ENCODE results near the gene YPEL1. TPM values are rescaled to one million over a fixed set of nuclear protein-coding genes. Genes with fewer than 3 reads are reported as not detected.
A peak's percentile ranks its signal among the peaks of the same experiment; 100 is the strongest.

YPEL1 gene
- total and polyA plus RNA-seq, 10 of the 15 experiments (the other 5 are each of a cell fraction or from before 2014, with no cell fraction given), result 0.13 to 5.0 (median 1.6) TPM

- H3K36me3 ChIP-seq (ENCODE audit: control insufficient read depth in 2 of 2, insufficient read depth in 2 of 2, low read length in 1 of 2), result peaks cover 11 to 16% of the 10 kb centered on the region in 2 experiments; a peak in 3 of 4 replicates
- ChIA-PET SMC1A (ENCODE audit: uncharacterized antibody, unreplicated experiment) (interaction anchor here (0.5 to 2.3 kb wide), 3 partner anchors 8 to 155 kb away, joined by 3 to 26 read pairs (median 4); no protein-coding TSS in a partner anchor), POLR2A (no interaction called here), RAD21 (ENCODE audit: unreplicated experiment) (interaction anchor here (0.9 to 1.1 kb wide), 3 partner anchors 8 to 58 kb away, joined by 3 to 7 read pairs (median 4); partner anchors contain the start of gene YPEL1), CTCF (interaction anchor here (1.0 to 2.0 kb wide), 4 partner anchors 10 to 94 kb away, joined by 3 to 8 read pairs (median 4); no protein-coding TSS in a partner anchor)
- H4K20me1 ChIP-seq (ENCODE audit: control insufficient read depth, insufficient read depth), result no peaks in the 10 kb centered on the region
- no peak for ATAC-seq
- no peak for FAIRE-seq
- intact Hi-C loops (cut with micrococcal nuclease; ENCODE audit: unreplicated experiment), result loop anchor here (10.0 kb wide), 1 partner anchor 163 kb away; no protein-coding TSS in a partner anchor
- 99% methylated on average over 4 of the region's 4 CpGs for WGBS (ENCODE audit: insufficient coverage, insufficient replicate concordance, low lambda C conversion rate, missing lambda C conversion rate)
- H3K9me3 ChIP-seq (replicated peaks; ENCODE audit: control insufficient read depth, insufficient read depth, low read length), result no peaks in the 10 kb centered on the region
- H3K4me3 ChIP-seq, result no peak overlapping the region
- no peak for DNase-seq (ENCODE audit: low read depth, low spot score)
- BruUV-seq (replicated peaks), result no TSS peak
- in situ Hi-C loops (cut with MboI), result no loop called here
- H3K27ac ChIP-seq (ENCODE audit: control insufficient read depth, insufficient read depth), result no peak overlapping the region
- no peak overlapping the region for H2AFZ ChIP-seq (ENCODE audit: control insufficient read depth, low read depth, low read length)
- TF ChIP-seq SRF (IDR thresholded peaks at IDR 0.05; ENCODE audit: low read depth in 2 of 2, low read length in 2 of 2) (no peak), CHD1 (IDR thresholded peaks at IDR 0.05; ENCODE audit: low read depth, low read length) (no peak), PKNOX1 (IDR thresholded peaks at IDR 0.05) (peak; percentile 54; the same call in 1 of the 2 replicates)
- peaks cover 15% of the 10 kb centered on the region for H3K4me1 ChIP-seq (ENCODE audit: control insufficient read depth, insufficient read depth, low read length)
- H3K27me3 ChIP-seq (replicated peaks in 1 of 2; ENCODE audit: control insufficient read depth in 2 of 2, insufficient read depth in 2 of 2, low read length in 1 of 2), result no peaks in the 10 kb centered on the region
- H3K4me2 ChIP-seq (ENCODE audit: control insufficient read depth, insufficient read depth), result no peak overlapping the region
- no peaks in the 10 kb centered on the region for H3K79me2 ChIP-seq (ENCODE audit: control insufficient read depth, insufficient read depth, low read length)
- no peak overlapping the region for H3K9ac ChIP-seq (ENCODE audit: control insufficient read depth, insufficient read depth, low read length)
Measured at GRCh38 chr22:21771631-21771976, 36.0 kb upstream of the YPEL1 start.

- no TSS peak for BruUV-seq (replicated peaks)
- Histone ChIP-seq H3K4me2 (ENCODE audit: control insufficient read depth, insufficient read depth) (no peak overlapping the region), H3K27ac (ENCODE audit: control insufficient read depth, insufficient read depth) (no peak overlapping the region), H3K79me2 (ENCODE audit: control insufficient read depth, insufficient read depth, low read length) (no peaks in the 10 kb centered on the region), H3K4me3 (no peak overlapping the region), H3K9ac (ENCODE audit: control insufficient read depth, insufficient read depth, low read length) (no peak overlapping the region), H3K4me1 (ENCODE audit: control insufficient read depth, insufficient read depth, low read length) (peaks cover 37% of the 10 kb centered on the region), H3K9me3 (replicated peaks; ENCODE audit: control insufficient read depth, insufficient read depth, low read length) (no peaks in the 10 kb centered on the region), H3K27me3 (replicated peaks in 1 of 2; ENCODE audit: control insufficient read depth in 2 of 2, insufficient read depth in 2 of 2, low read length in 1 of 2) (no peaks in the 10 kb centered on the region), H3K36me3 (ENCODE audit: control insufficient read depth in 2 of 2, insufficient read depth in 2 of 2, low read length in 1 of 2) (peaks cover 15 to 24% of the 10 kb centered on the region in 2 experiments), H2AFZ (ENCODE audit: control insufficient read depth, low read depth, low read length) (no peak overlapping the region), H4K20me1 (ENCODE audit: control insufficient read depth, insufficient read depth) (no peaks in the 10 kb centered on the region)
- no peak for ATAC-seq
- intact Hi-C loops (cut with micrococcal nuclease; ENCODE audit: unreplicated experiment) (no loop called here), in situ Hi-C loops (cut with MboI) (no loop called here)
- DNase-seq (ENCODE audit: low read depth, low spot score), result no peak
- 100% methylated on average over 1 of the region's 1 CpG for WGBS (ENCODE audit: insufficient coverage, insufficient replicate concordance, low lambda C conversion rate, missing lambda C conversion rate)
- SMC1A ChIA-PET (ENCODE audit: uncharacterized antibody, unreplicated experiment), result interaction anchor here (0.8 to 2.4 kb wide), 6 partner anchors 7 to 97 kb away, joined by 3 to 7 read pairs (median 5); no protein-coding TSS in a partner anchor
- FAIRE-seq, result no peak
- RAD21 ChIA-PET (ENCODE audit: unreplicated experiment), result interaction anchor here (0.9 to 1.3 kb wide), 2 partner anchors 90 to 98 kb away, joined by 3 read pairs; no protein-coding TSS in a partner anchor
- POLR2A ChIA-PET, result interaction anchor here (1.0 kb wide), 1 partner anchor 23 kb away, joined by 3 read pairs; no protein-coding TSS in a partner anchor
- CTCF ChIA-PET, result interaction anchor here (0.7 to 1.3 kb wide), 5 partner anchors 13 to 170 kb away, joined by 3 to 5 read pairs (median 5); no protein-coding TSS in a partner anchor
- TF ChIP-seq ASH2L (IDR thresholded peaks at IDR 0.05; ENCODE audit: borderline replicate concordance, low read depth), result no peak
- no peak for TF ChIP-seq BRCA1 (IDR thresholded peaks at IDR 0.05; ENCODE audit: low read depth, low read length)
- no peak for TF ChIP-seq MLLT1 (IDR thresholded peaks at IDR 0.05)
- no peak for TF ChIP-seq NFXL1 (IDR thresholded peaks at IDR 0.05; ENCODE audit: borderline replicate concordance)
- TF ChIP-seq JUNB (IDR thresholded peaks at IDR 0.05), result no peak
- no peak for TF ChIP-seq ZBED1 (IDR thresholded peaks at IDR 0.05; ENCODE audit: borderline replicate concordance)
- no peak for TF ChIP-seq SIX5 (IDR thresholded peaks at IDR 0.05; ENCODE audit: low read depth, low read length, severe bottlenecking)
- TF ChIP-seq E2F8 (IDR thresholded peaks at IDR 0.05; ENCODE audit: low read depth, partially characterized antibody), result no peak
Measured at GRCh38 chr22:21768435-21768834, 32.8 kb upstream of the YPEL1 start.

All from GM12878 (cell line).